GM12878 (cell line): ENCODE results near the gene COQ8B. TPM values are rescaled to one million over a fixed set of nuclear protein-coding genes. Genes with fewer than 3 reads are reported as not detected.

Source experiments
- ATAC-seq: fragments of 200-7000 bp; cut with Tn5 transposase; 3 replicates; pipeline ENCODE4 v1.9.1; 2020; ENCODE audit warnings: mild to moderate bottlenecking, moderate library complexity
- BruUV-seq: library from RNA; stranded (reverse); fragments of 400-500 nt; replicated peaks from 2 replicates; lab custom pipeline; 2021; lab: Mats Ljungman, UMichigan
- CTCF ChIA-PET: fragments of 300-600 bp; sonication (Branson Sonifier 250); formaldehyde crosslinking; extraction: SDS; loops from one replicate; lab custom pipeline; 2021; ENCODE audit warnings: inconsistent platforms; lab: Yijun Ruan, JAX
- POLR2A ChIA-PET: fragments of 350-600 bp; formaldehyde crosslinking; extraction: SDS; loops from one replicate; lab custom pipeline; 2021; ENCODE audit warnings: inconsistent platforms; lab: Charles Lee
- RAD21 ChIA-PET: fragments of 300-600 bp; sonication (Branson Sonifier 250); formaldehyde crosslinking; loops from one replicate; lab custom pipeline; 2023; ENCODE audit warnings: antibody characterized with exemption; ENCODE audit not compliant: unreplicated experiment; lab: Charles Lee
- SMC1A ChIA-PET: fragments of 300-600 bp; sonication (Branson Sonifier 250); formaldehyde crosslinking; loops from one replicate; lab custom pipeline; 2023; ENCODE audit not compliant: unreplicated experiment, uncharacterized antibody; lab: Charles Lee
- DNase-seq: peaks from one replicate; pipeline ENCODE4 v3.0.0-alpha.2; 2011; ENCODE audit warnings: low read depth, low spot score
- FAIRE-seq: peaks from 3 replicates; lab custom pipeline; 2011; peaks lifted over from hg19 to GRCh38; lab: Jason Lieb, UNC
- H2AFZ ChIP-seq: 2 replicates; pipeline ENCODE4 v1.6.0; 2011; ENCODE audit warnings: low read depth, low read length, control low read depth; ENCODE audit not compliant: control insufficient read depth
- H3K27ac ChIP-seq: 2 replicates; pipeline ENCODE4 v1.5.1; 2011; ENCODE audit warnings: control low read depth; ENCODE audit not compliant: control insufficient read depth, insufficient read depth
- H3K27me3 ChIP-seq, 2 experiments: replicated peaks in 1 of 2; 2 replicates each; pipeline versions ENCODE4 v1.6.0 to v1.6.1; 2011; ENCODE audit warnings: low read length in 1 of 2; ENCODE audit not compliant: control insufficient read depth in 2 of 2, insufficient read depth in 2 of 2
- H3K36me3 ChIP-seq, 2 experiments: 2 replicates each; pipeline ENCODE4 v1.5.1; 2011; ENCODE audit warnings: low read length in 1 of 2; ENCODE audit not compliant: control insufficient read depth in 2 of 2, insufficient read depth in 2 of 2
- H3K4me1 ChIP-seq: 2 replicates; pipeline ENCODE4 v1.6.1; 2011; ENCODE audit warnings: mild to moderate bottlenecking, low read length, moderate library complexity, mixed read lengths; ENCODE audit not compliant: control insufficient read depth, insufficient read depth
- H3K4me2 ChIP-seq: 2 replicates; pipeline ENCODE4 v1.6.0; 2011; ENCODE audit warnings: control low read depth; ENCODE audit not compliant: control insufficient read depth, insufficient read depth
- H3K4me3 ChIP-seq: fragments of 200-600 bp; sonication (generic); 2 replicates; pipeline ENCODE4 v1.5.1; 2016
- H3K79me2 ChIP-seq: 2 replicates; pipeline ENCODE4 v1.6.0; 2011; ENCODE audit warnings: low read length; ENCODE audit not compliant: control insufficient read depth, insufficient read depth
- H3K9ac ChIP-seq: 2 replicates; pipeline ENCODE4 v1.8.0; 2011; ENCODE audit warnings: low read length, control low read depth, mixed read lengths; ENCODE audit not compliant: control insufficient read depth, insufficient read depth
- H3K9me3 ChIP-seq: replicated peaks from 3 replicates; pipeline ENCODE4 v1.5.1; 2011; ENCODE audit warnings: mild to moderate bottlenecking, low read length; ENCODE audit not compliant: control insufficient read depth, insufficient read depth
- H4K20me1 ChIP-seq: 2 replicates; pipeline ENCODE4 v1.6.0; 2011; ENCODE audit not compliant: control insufficient read depth, insufficient read depth
- BHLHE40 ChIP-seq, 2 experiments: fragments of 450-650 bp in 1 of 2; IDR thresholded peaks; 2 replicates each; pipeline ENCODE4 v1.6.1; 2011 to 2017; ENCODE audit warnings: low read depth in 2 of 2, borderline replicate concordance in 1 of 2, improper control_type of control experiment in 1 of 2, low read length in 1 of 2, mild to moderate bottlenecking in 1 of 2
- CHD1 ChIP-seq: IDR thresholded peaks from 2 replicates; pipeline ENCODE4 v1.6.1; 2012; ENCODE audit warnings: low read depth, low read length, improper control_type of control experiment
- HDGF ChIP-seq: fragments of 450-650 bp; IDR thresholded peaks from 2 replicates; pipeline ENCODE4 v1.6.1; 2016; ENCODE audit warnings: antibody characterized with exemption
- IKZF1 ChIP-seq: fragments of 450-650 bp; conservative IDR thresholded peaks from 2 replicates; pipeline ENCODE4 v1.6.1; 2017; ENCODE audit warnings: antibody characterized with exemption, mild to moderate bottlenecking
- IKZF2 ChIP-seq, 2 experiments: fragments of 450-650 bp; IDR thresholded peaks; 2 replicates each; pipeline ENCODE4 v1.6.1; 2017; ENCODE audit warnings: mild to moderate bottlenecking in 2 of 2, moderate library complexity in 2 of 2
- JUND ChIP-seq: IDR thresholded peaks from 2 replicates; pipeline ENCODE4 v1.6.1; 2012; ENCODE audit warnings: low read depth, mild to moderate bottlenecking, low read length, improper control_type of control experiment, moderate library complexity
- MXI1 ChIP-seq: fragments of 150-350 bp; IDR thresholded peaks from 2 replicates; pipeline ENCODE4 v1.6.1; 2011; ENCODE audit warnings: low read depth, mild to moderate bottlenecking, inconsistent platforms, low read length, improper control_type of control experiment
- NBN ChIP-seq: fragments of 450-650 bp; IDR thresholded peaks from 2 replicates; pipeline ENCODE4 v1.6.1; 2016
- NR2C2 ChIP-seq: IDR thresholded peaks from 2 replicates; pipeline ENCODE4 v1.6.1; 2011; ENCODE audit warnings: borderline replicate concordance, low read depth; ENCODE audit not compliant: control insufficient read depth, insufficient read length
- POLR2A ChIP-seq: IDR thresholded peaks from 2 replicates; pipeline ENCODE4 v1.6.1; 2011; ENCODE audit warnings: low read depth, mild to moderate bottlenecking, low read length
- RAD51 ChIP-seq: fragments of 450-650 bp; IDR thresholded peaks from 2 replicates; pipeline ENCODE4 v1.6.1; 2016; ENCODE audit warnings: moderate library complexity, mild to moderate bottlenecking, inconsistent platforms
- SMAD1 ChIP-seq: fragments of 450-650 bp; IDR thresholded peaks from 2 replicates; pipeline ENCODE4 v1.6.1; 2018; ENCODE audit warnings: mild to moderate bottlenecking, low read depth; ENCODE audit not compliant: partially characterized antibody
- YY1 ChIP-seq: IDR thresholded peaks from 2 replicates; pipeline ENCODE4 v1.6.1; 2011; ENCODE audit warnings: low read depth, mild to moderate bottlenecking, low read length
- WGBS: methylation state at CpG from one replicate; pipeline ENCODE4 v1.1.6; 2016; ENCODE audit warnings: low lambda C conversion rate; ENCODE audit not compliant: insufficient replicate concordance, insufficient coverage; ENCODE audit errors: missing lambda C conversion rate; 5-methylcytosine and 5-hydroxymethylcytosine counted together
- in situ Hi-C: fragments of 300-500 bp; cut with MboI; formaldehyde crosslinking; loops from 9 replicates; pipeline ENCODE4 v1.14.3; 2018; ENCODE audit warnings: mixed read lengths
- intact Hi-C: fragments of 100-400 bp; cut with micrococcal nuclease; formaldehyde crosslinking; loops from one replicate; pipeline ENCODE4 v1.14.2; 2022; ENCODE audit not compliant: unreplicated experiment
- polyA plus RNA-seq, 11 experiments: library from polyadenylated mRNA; depleted of rRNA in 4 of 11; unstranded in 6 of 11; stranded (reverse) in 5 of 11; fragments of >200 nt; fragmentation: Nextera tagmentation in 4 of 11; fragmentation: Illumina TruSeq in 1 of 11; extraction: Ambion mirVana in 4 of 11; extraction: Trizol in 1 of 11; gene quantifications; 1 replicate in 1 of 11; 2 replicates in 10 of 11; pipeline versions ENCODE4 v1.2.1 to v1.2.3, GENCODE V29; 2011 to 2016; ENCODE audit warnings: inconsistent platforms in 2 of 11, missing spikeins in 2 of 11, low read depth in 1 of 11
- total RNA-seq, 4 experiments: library from RNA; depleted of rRNA in 3 of 4; stranded (reverse); fragments of >200 nt in 3 of 4; fragmentation: Illumina TruSeq in 1 of 4; extraction: Trizol in 1 of 4; gene quantifications; 2 replicates each; pipeline versions ENCODE4 v1.2.1 to v1.2.3, GENCODE V29; 2013 to 2021
- TF ChIP-seq, protein P1 (sequence below): fragments of 450-650 bp; IDR thresholded peaks from 2 replicates; pipeline ENCODE4 v1.6.1; 2017; ENCODE audit warnings: low read depth, mild to moderate bottlenecking, moderate library complexity
- TF ChIP-seq, protein P2 (sequence below): fragments of 450-650 bp; IDR thresholded peaks from 2 replicates; pipeline ENCODE4 v1.6.1; 2017; ENCODE audit warnings: mild to moderate bottlenecking, moderate library complexity

Gene COQ8B
- total and polyA plus RNA-seq, 10 of the 15 experiments (the other 5 are each of a cell fraction or from before 2014, with no cell fraction given): 0.39 to 37.1 (median 16.8) TPM

DNA sequence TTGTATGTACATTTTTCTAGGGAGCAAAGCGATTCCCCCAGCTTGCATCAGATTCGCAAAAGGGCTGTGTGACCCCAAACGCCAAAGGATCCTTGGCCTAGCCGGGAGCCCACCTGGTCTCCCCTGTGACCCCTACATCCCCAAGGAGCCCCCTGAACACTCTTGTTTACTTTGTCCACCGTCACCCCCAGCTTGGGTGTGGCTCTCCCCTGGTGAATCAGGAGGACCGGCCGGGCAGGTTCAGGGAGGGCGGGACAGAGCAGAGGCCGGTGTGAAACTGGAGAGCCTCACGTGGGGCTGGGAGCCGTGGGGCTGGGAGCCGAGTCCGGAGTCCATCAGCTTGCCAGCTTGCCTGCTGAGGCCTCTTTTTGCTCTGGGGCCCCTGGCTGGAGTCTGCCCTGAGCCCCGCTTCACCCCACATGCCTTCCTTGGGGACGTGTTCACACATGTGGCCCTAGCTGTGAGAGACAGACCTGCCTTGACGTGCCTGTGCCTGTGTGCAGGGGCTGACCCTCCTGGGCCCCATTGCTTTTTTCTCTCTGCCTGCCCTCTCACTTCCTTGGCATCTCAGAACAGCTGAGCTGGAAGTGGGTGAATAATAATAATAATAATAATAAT lies 2.2 kb upstream of the COQ8B start:
- Histone ChIP-seq H3K4me2 (peak overlapping the region; percentile 97), H3K36me3 (no peaks in the 10 kb centered on the region; a peak in 1 of 4 replicates), H2AFZ (peak overlapping the region; percentile 62)
- ChIA-PET RAD21 (interaction anchor here (0.7 to 1.4 kb wide), 6 partner anchors 30 to 60 kb away, joined by 3 to 6 read pairs (median 4); partner anchors contain the start of genes ACTMAP, RAB4B and SNRPA), POLR2A (interaction anchor here (0.6 to 5.1 kb wide), 7 partner anchors 28 to 568 kb away, joined by 3 to 37 read pairs (median 7); partner anchors contain the start of genes ACTMAP, NUMBL, RAB4B and SNRPA)
- peak; percentile 22 for TF ChIP-seq SMAD1
- TF ChIP-seq POLR2A: peak; percentile 69
- peak; percentile 6 to 28; a peak in 1 of 4 replicates for TF ChIP-seq IKZF2 (IDR thresholded peaks at IDR 0.05)
- TF ChIP-seq HDGF: no peak
- peak in 1 of 2 experiments; percentile 66; a peak in 2 of 4 replicates for TF ChIP-seq BHLHE40 (IDR thresholded peaks at IDR 0.05; ENCODE audit: borderline replicate concordance in 1 of 2, low read depth in 2 of 2, low read length in 1 of 2)
- TF ChIP-seq CHD1: 0 out of 2 replicates have a peak, but pooled peaks have one; percentile 58
- TF ChIP-seq NR2C2: no peak
- TF ChIP-seq NBN: no peak
- TF ChIP-seq, protein P1, sequence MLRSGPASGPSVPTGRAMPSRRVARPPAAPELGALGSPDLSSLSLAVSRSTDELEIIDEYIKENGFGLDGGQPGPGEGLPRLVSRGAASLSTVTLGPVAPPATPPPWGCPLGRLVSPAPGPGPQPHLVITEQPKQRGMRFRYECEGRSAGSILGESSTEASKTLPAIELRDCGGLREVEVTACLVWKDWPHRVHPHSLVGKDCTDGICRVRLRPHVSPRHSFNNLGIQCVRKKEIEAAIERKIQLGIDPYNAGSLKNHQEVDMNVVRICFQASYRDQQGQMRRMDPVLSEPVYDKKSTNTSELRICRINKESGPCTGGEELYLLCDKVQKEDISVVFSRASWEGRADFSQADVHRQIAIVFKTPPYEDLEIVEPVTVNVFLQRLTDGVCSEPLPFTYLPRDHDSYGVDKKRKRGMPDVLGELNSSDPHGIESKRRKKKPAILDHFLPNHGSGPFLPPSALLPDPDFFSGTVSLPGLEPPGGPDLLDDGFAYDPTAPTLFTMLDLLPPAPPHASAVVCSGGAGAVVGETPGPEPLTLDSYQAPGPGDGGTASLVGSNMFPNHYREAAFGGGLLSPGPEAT: 0 out of 2 replicates have a peak, but pooled peaks have one; percentile 29
- peak; percentile 51; the same call in 1 of the 2 replicates for TF ChIP-seq MXI1
- peak; percentile 44; the same call in 1 of the 2 replicates for TF ChIP-seq RAD51
- TF ChIP-seq JUND: no peak
- TF ChIP-seq YY1: peak; percentile 23; the same call in 1 of the 2 replicates
- peak; percentile 57 for TF ChIP-seq IKZF1
- TF ChIP-seq, protein P2, sequence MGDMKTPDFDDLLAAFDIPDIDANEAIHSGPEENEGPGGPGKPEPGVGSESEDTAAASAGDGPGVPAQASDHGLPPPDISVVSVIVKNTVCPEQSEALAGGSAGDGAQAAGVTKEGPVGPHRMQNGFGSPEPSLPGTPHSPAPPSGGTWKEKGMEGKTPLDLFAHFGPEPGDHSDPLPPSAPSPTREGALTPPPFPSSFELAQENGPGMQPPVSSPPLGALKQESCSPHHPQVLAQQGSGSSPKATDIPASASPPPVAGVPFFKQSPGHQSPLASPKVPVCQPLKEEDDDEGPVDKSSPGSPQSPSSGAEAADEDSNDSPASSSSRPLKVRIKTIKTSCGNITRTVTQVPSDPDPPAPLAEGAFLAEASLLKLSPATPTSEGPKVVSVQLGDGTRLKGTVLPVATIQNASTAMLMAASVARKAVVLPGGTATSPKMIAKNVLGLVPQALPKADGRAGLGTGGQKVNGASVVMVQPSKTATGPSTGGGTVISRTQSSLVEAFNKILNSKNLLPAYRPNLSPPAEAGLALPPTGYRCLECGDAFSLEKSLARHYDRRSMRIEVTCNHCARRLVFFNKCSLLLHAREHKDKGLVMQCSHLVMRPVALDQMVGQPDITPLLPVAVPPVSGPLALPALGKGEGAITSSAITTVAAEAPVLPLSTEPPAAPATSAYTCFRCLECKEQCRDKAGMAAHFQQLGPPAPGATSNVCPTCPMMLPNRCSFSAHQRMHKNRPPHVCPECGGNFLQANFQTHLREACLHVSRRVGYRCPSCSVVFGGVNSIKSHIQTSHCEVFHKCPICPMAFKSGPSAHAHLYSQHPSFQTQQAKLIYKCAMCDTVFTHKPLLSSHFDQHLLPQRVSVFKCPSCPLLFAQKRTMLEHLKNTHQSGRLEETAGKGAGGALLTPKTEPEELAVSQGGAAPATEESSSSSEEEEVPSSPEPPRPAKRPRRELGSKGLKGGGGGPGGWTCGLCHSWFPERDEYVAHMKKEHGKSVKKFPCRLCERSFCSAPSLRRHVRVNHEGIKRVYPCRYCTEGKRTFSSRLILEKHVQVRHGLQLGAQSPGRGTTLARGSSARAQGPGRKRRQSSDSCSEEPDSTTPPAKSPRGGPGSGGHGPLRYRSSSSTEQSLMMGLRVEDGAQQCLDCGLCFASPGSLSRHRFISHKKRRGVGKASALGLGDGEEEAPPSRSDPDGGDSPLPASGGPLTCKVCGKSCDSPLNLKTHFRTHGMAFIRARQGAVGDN: peak; percentile 42; the same call in 1 of the 2 replicates
- TF ChIP-seq, all 136 proteins: peak for 11
- Histone ChIP-seq H3K4me3 (peak overlapping the region; percentile 79), H4K20me1 (no peaks in the 10 kb centered on the region), H3K27me3 (no peaks in the 10 kb centered on the region), H3K9me3 (no peaks in the 10 kb centered on the region), H3K9ac (peak overlapping the region; percentile 91), H3K79me2 (peaks cover 43% of the 10 kb centered on the region), H3K27ac (peak overlapping the region; percentile 70), H3K4me1 (peaks cover 18% of the 10 kb centered on the region)
- in situ Hi-C loops: no loop called here
- ATAC-seq (peak; percentile 33), FAIRE-seq (no peak), DNase-seq (peak; percentile 8)
- 3% methylated on average over 16 of the region's 16 CpGs for WGBS
- CTCF ChIA-PET: interaction anchor here (1.0 to 1.3 kb wide), 6 partner anchors 8 to 88 kb away, joined by 3 to 8 read pairs (median 4); no protein-coding TSS in a partner anchor
- intact Hi-C loops: no loop called here
- no TSS peak for BruUV-seq
- SMC1A ChIA-PET: interaction anchor here (1.2 to 1.5 kb wide), 3 partner anchors 34 to 79 kb away, joined by 4 to 12 read pairs (median 5); partner anchors contain the start of genes EGLN2 and RAB4B
